Chondrocyte (in vitro differentiated cells): ENCODE data around the gene CENPC. TPM values are rescaled to one million over a fixed set of nuclear protein-coding genes. Genes with fewer than 3 reads are reported as not detected.
"Not testable (repeated sequence)": the region's sequence is repeated elsewhere in the genome, so short reads cannot be mapped to it uniquely, and the experiment has no call there.

Experiments
- DNase-seq: peaks from one replicate; pipeline ENCODE4 v3.0.0; 2021; ENCODE audit warnings: mixed read lengths, low spot score
- H3K27ac Mint-ChIP-seq: one replicate; pipeline ENCODE4 v1.8.0; 2021; ENCODE audit warnings: mild to moderate bottlenecking, moderate library complexity, mixed read lengths; ENCODE audit not compliant: unreplicated experiment
- H3K27me3 Mint-ChIP-seq: 2 replicates; pipeline ENCODE4 v1.8.0; 2021; ENCODE audit warnings: low read depth, mixed read lengths
- H3K36me3 Mint-ChIP-seq: 2 replicates; pipeline ENCODE4 v1.8.0; 2021; ENCODE audit warnings: low read depth, mixed read lengths
- H3K4me1 Mint-ChIP-seq: 2 replicates; pipeline ENCODE4 v1.8.0; 2021; ENCODE audit warnings: low read depth, mild to moderate bottlenecking, mixed read lengths
- H3K4me3 Mint-ChIP-seq: one replicate; pipeline ENCODE4 v1.8.0; 2021; ENCODE audit warnings: mild to moderate bottlenecking, moderate library complexity, mixed read lengths; ENCODE audit not compliant: unreplicated experiment
- H3K9me3 Mint-ChIP-seq: 2 replicates; pipeline ENCODE4 v1.8.0; 2021; ENCODE audit warnings: low read depth, mixed read lengths
- total RNA-seq: library from RNA; stranded (reverse); gene quantifications from 3 replicates; pipeline ENCODE4 v1.2.1, GENCODE V29; 2021
- TF ChIP-seq, protein P1 (sequence below): fragments of 200-600 bp; sonication (generic); IDR thresholded peaks from 2 replicates; pipeline ENCODE4 v1.5.0; 2021; ENCODE audit warnings: antibody characterized with exemption, mild to moderate bottlenecking, moderate library complexity

The CENPC gene
- total RNA-seq, 1 donor from 2014 or later: 9.7 TPM

DNA sequence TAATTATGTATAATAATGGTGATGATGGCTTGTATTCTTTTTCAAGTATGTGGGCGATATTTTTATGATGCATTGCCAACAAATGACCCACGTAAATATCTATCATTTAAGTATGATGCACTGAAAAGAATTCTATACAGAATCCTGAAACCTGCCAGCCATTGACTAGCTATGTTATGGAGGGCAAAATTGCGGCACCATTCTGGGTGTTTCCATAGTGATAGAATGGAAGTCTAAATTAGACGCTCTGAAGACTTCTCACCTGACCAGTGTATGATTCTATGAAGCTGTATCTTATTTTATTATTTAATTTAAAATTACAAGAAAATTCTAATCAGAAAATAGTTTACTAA is 677 bp upstream of the CENPC start:
- Mint-ChIP-seq H3K27me3 (no peaks in the 10 kb centered on the region), H3K36me3 (peaks cover 3% of the 10 kb centered on the region), H3K27ac (no peak overlapping the region), H3K4me1 (peaks cover 30% of the 10 kb centered on the region), H3K4me3 (peak overlapping the region; percentile 96), H3K9me3 (no peaks in the 10 kb centered on the region)
- no peak for DNase-seq
- TF ChIP-seq, protein P1, sequence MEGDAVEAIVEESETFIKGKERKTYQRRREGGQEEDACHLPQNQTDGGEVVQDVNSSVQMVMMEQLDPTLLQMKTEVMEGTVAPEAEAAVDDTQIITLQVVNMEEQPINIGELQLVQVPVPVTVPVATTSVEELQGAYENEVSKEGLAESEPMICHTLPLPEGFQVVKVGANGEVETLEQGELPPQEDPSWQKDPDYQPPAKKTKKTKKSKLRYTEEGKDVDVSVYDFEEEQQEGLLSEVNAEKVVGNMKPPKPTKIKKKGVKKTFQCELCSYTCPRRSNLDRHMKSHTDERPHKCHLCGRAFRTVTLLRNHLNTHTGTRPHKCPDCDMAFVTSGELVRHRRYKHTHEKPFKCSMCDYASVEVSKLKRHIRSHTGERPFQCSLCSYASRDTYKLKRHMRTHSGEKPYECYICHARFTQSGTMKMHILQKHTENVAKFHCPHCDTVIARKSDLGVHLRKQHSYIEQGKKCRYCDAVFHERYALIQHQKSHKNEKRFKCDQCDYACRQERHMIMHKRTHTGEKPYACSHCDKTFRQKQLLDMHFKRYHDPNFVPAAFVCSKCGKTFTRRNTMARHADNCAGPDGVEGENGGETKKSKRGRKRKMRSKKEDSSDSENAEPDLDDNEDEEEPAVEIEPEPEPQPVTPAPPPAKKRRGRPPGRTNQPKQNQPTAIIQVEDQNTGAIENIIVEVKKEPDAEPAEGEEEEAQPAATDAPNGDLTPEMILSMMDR: no peak

DNA sequence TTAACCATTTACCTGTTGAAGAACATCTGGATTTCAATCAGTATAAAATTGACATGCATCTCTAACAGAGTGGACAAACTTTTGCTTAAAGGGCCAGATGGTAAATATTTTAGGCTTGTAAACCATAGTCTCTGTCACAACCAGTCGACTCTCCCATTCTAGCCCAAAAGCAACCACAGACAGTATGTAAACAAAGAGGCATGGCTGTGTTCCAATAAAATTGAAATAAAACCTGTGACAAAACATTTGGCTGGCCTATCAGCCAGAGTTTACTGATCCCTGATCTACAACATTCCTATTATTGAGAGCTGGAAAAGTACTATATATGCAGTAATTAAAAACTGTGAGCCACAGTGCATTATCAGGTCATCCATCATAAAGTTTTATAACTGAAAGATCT is 3.2 kb downstream of the CENPC start:
- Mint-ChIP-seq H3K36me3 (peaks cover 8% of the 10 kb centered on the region), H3K27me3 (no peaks in the 10 kb centered on the region), H3K27ac (no peak overlapping the region), H3K9me3 (no peaks in the 10 kb centered on the region), H3K4me1 (peaks cover 30% of the 10 kb centered on the region), H3K4me3 (no peak overlapping the region)
- no peak for DNase-seq
- TF ChIP-seq, protein P1: no peak

DNA sequence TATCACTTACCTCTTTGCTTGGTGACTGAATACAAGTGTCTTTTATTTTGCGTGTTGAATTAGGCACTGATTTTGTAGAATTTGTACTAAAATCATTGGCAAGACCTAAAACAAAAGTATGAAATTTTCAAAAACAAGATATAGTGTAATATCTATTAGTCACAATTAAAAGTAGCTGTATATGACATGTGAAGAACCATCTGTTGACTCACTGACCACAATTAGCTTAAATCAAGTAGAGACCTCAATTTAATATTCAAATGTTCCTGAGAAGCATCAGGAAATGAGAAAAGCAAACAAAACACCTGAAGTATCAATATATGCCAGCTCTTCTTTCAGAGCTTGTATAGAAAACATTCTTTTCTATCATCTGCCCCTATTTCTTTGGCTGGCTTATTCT is 5.5 kb downstream of the CENPC start:
- no peak for DNase-seq
- TF ChIP-seq, protein P1: no peak
- peaks cover 14% of the 10 kb centered on the region for H3K36me3 Mint-ChIP-seq
- no peaks in the 10 kb centered on the region for H3K9me3 Mint-ChIP-seq
- peaks cover 26% of the 10 kb centered on the region for H3K4me1 Mint-ChIP-seq
- no peaks in the 10 kb centered on the region for H3K27me3 Mint-ChIP-seq
- H3K27ac Mint-ChIP-seq: no peak overlapping the region
- H3K4me3 Mint-ChIP-seq: no peak overlapping the region

DNA sequence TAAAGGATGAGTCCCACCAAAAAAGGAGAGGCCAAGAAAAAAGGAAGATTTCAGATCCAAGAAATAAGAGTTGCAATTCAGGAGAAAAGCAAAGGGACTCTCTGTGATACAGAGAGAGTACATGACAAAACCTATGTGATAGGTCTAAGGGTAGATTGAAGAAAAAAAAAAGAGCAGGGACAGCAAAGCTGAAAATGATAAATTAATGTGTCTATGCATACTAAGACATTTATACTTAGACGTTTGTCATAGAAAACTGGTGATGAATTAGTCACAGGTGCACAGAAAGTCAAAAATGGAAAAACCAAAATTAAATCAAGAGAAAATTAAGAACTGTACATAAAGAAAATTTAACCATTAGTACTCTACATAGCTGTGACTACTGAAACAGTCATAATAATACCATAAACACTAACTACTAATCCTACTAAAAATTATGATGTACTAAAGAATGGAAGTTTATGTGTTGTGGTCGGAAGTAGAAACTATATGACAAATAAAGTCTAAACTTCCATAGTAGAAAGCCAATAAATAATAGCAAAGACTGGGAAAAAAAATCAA is 9.9 kb downstream of the CENPC start:
- no peak for DNase-seq
- H3K4me1 Mint-ChIP-seq: no peaks in the 10 kb centered on the region
- TF ChIP-seq, protein P1: no peak
- H3K36me3 Mint-ChIP-seq: peaks cover 25% of the 10 kb centered on the region
- no peaks in the 10 kb centered on the region for H3K27me3 Mint-ChIP-seq
- no peak overlapping the region for H3K4me3 Mint-ChIP-seq
- no peak overlapping the region for H3K27ac Mint-ChIP-seq
- no peaks in the 10 kb centered on the region for H3K9me3 Mint-ChIP-seq

DNA sequence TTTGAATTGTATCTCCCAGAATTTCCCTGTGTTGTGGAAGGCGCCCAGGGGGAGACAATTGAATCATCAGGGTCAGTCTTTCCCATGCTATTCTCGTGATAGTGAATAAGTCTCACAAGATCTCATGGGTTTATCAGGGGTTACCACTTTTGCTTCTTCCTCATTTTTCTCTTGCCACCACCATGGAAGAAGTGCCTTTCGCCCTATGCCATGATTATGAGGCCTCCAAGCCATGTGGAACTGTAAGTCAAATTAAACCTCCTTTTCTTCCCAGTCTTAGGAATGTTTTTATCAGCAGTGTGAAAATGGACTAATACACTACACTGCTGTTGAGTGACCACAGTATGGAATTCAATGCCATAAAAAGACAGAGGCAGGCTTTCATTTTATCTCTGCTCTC is 12.2 kb downstream of the CENPC start:
- H3K4me3 Mint-ChIP-seq: no peak overlapping the region
- no peaks in the 10 kb centered on the region for H3K4me1 Mint-ChIP-seq
- no peaks in the 10 kb centered on the region for H3K9me3 Mint-ChIP-seq
- TF ChIP-seq, protein P1: no peak
- no peaks in the 10 kb centered on the region for H3K27me3 Mint-ChIP-seq
- no peak overlapping the region for H3K27ac Mint-ChIP-seq
- peaks cover 24% of the 10 kb centered on the region for H3K36me3 Mint-ChIP-seq
- DNase-seq: no peak

DNA sequence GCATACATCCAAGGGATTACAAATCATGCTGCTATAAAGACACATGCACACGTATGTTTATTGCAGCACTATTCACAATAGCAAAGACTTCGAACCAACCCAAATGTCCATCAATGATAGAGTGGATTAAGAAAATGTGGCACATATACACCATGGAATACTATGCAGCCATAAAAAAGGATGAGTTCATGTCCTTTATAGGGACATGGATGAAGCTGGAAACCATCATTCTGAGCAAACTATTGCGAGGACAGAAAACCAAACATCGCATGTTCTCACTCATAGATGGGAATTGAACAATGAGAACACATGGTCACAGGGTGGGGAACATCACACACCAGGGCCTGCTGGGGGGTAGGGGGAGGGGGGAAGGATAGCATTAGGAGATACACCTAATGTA is 12.9 kb downstream of the CENPC start:
- H3K36me3 Mint-ChIP-seq: peaks cover 24% of the 10 kb centered on the region
- H3K4me1 Mint-ChIP-seq, DNase-seq, H3K9me3 Mint-ChIP-seq, H3K4me3 Mint-ChIP-seq, H3K27me3 Mint-ChIP-seq, H3K27ac Mint-ChIP-seq: not testable (repeated sequence)
